ENCODE data around the gene FAM219A. TPM values are rescaled to one million over a fixed set of nuclear protein-coding genes. Genes with fewer than 3 reads are reported as not detected.
"Not testable (repeated sequence)": the region's sequence is repeated elsewhere in the genome, so short reads cannot be mapped to it uniquely, and the experiment has no call there.

Gene FAM219A
- total RNA-seq, 1 donor from 2014 or later, result 19.2 TPM

DNA sequence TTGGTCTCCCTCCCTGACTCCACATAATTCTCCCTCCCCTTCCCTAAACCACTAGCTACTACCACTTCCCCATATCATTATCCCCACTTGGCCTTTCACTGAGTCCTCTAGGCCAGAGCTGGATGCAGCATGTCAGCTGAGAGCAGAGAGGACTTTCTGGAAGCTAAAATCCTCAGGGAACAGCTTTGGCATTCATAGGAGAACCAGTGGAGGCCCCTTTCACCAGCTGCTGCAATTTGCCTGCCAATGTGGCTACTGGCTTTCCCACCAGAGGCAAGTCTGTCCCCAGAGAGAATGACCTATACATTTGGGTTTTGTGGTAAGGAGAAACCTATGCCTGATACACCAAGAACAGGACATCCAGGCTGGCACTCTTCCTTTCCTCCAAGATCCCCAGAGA lies 14.4 kb downstream of the FAM219A start:
- peak; percentile 67 for DNase-seq (ENCODE audit: low read depth)

DNA sequence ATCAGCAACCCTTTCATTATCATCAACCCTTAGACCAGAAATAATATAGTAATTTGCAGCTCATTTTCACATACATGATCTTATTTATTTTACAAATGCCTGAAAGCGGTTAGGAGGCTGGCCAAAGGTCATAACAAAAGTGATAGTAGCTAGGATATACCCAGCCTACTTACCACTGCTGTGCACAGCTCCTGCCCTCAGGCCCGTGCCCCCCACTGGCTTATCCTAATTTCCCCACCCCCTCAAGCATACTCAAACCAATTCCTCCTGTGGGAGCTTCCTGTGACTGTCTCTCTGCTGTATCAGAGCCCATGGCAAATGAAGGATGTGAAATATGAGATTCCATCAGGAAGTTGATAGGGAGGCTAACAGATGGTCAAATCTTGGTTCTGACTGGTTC lies 14.8 kb downstream of the FAM219A start:
- DNase-seq (ENCODE audit: low read depth), result no peak

DNA sequence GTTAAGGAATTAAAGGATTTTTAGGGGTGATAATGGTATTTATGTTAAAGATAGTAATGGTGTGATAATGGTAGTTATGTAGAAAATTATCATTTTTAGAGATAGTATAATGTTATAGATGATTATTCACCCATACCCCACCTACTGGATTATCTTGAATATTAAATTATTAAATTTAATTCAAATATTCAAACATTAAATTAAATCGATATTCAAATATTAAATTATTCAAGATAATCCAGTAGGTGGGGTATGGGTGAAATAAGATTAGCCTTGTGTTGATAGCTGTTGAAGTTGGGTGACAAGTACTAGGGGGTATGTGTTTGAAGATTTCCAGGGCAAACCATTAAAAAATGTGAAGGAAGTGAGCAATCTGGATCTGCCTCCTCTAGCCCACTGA lies 15.6 kb downstream of the FAM219A start:
- DNase-seq (ENCODE audit: low read depth), result no peak

DNA sequence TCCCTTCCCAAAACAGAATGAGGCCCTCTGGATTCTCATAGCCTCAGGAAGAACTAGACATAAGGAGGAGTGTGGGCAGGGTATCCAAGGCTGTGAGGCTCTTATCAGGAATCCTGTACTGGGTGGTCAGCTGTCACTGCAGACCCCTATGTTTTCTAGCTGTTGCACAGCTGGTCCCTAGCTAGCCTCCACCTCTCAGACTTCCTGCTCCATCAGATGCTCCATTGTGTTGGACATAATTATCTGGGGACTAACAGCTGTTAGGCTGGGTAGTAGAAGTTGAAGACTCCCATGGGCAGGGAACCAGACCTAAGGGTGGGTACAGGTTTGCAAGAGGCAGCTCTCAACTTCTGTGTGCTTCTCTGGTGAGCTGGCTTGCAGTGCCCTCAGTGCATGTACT lies 18.4 kb downstream of the FAM219A start:
- DNase-seq (ENCODE audit: low read depth), result no peak

DNA sequence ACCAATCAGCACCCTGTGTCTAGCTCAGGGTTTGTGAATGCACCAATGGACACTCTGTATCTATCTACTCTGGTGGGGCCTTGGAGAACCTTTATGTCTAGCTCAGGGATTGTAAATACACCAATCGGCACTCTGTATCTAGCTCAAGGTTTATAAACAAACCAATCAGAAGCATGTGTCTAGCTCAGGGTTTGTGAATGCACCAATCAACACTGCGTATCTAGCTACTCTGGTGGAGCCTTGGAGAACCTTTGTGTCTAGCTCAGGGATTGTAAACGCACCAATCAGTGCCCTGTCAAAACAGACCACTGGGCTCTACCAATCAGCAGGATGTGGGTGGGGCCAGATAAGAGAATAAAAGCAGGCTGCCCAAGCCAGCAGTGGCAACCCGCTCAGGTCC lies 19.9 kb downstream of the FAM219A start:
- DNase-seq (ENCODE audit: low read depth), result not testable (repeated sequence)

DNA sequence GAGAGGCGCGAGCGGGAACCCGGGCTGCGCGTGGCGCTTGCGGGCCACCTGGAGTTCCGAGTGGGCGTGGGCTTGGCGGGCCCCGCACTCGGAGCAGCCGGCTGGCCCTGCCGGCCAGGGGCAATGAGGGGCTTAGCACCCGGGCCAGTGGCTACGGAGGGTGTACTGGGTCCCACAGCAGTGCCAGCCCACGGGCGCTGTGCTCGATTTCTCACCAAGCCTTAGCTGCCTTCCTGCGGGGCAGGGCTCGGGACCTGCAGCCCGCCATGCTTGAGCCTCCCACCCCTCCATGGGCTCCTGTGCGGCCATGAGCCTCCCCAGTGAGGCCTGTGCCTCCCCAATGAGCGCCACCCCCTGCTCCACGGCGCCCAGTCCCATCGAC lies 20.5 kb downstream of the FAM219A start:
- DNase-seq (ENCODE audit: low read depth), result not testable (repeated sequence)

DNA sequence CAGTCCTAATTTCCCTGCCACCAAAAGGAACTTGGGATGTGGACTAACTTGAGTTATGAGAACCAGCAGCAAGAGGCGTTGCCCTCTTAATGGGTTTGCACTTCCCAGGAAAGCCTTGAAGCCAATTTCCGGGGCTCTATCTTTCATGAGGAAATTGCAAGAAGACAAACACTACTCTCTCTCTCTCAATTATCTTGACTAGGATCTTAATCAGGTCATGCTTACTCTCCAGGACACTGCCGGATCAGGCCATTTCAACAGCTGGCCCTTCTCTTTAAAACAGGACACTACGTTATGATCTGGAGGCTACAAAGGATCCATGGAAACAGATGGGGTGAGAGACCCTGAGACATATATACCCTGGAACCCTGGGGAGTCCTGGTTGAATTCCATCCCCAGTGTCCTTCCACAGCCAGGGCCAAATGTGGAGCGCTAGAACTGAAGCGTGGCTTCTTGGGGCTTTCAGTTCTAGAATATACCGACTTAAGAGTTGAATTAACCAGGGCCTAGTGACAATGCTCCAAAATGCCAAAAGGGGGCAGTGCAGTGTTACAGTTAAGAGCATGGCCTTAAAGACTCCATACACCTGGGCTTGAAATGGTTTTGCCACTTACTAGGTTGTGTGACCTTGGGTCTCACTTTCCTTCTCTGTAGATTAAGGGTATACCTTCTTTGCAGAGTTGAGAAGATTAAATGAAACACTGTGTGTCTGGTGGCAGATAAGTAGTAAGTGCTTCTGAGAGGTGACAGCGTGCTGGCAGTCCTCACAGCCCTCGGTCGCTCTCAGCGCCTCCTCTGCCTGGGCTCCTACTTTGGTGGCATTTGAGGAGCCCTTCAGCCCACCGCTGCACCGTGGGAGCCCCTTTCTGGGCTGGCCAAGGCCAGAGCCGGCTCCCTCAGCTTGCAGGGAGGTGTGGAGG lies 21.1 kb downstream of the FAM219A start:
- peak; percentile 76 for DNase-seq (ENCODE audit: low read depth)

DNA sequence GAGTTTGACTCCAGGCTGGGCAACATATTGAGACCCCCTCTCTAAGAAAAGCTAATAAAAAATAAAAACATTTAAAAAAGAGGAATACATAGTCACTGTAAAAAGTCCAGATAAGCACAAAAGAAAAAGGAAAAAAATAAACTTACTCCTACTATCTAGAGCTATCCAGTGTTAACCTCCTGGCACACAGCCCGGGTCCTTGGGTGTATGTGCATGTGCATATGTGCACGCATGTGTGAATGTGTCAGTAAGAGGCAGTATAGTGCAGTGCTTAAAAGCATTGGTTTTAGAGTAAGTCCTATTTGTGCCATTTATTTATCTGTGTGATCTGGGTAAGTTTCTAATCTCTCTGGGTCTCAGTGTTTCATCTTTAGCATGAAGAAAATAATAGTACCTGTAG lies 26.7 kb downstream of the FAM219A start:
- DNase-seq (ENCODE audit: low read depth), result no peak

DNA sequence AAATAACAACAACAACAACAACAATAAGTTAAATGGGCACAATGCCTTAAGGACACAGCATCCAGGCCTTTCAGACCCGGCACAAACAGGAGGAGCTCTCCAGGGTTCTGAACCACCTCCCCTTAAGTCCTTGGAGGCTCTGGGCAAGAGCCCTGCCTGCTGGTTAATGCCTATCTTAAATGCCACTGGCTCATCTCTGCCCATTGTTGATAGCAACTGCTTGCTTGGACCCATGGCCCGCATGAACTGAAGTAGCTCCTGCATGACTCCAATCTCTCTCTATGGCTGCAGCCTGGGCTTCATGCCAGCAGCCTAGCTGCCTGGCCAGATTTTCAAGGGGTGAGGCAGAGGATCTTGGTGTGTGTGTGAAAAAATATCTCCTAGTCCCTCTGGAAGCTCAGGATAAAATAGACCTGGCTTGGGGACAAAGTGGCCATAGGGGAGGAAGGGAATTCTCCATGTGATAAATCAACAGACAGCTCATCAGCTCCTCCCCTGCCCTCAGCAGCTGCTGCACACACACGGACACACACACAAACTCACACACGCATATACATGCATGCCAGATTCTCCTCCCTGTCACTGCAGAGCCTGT lies 27.4 kb downstream of the FAM219A start:
- peak; percentile 96 for DNase-seq (ENCODE audit: low read depth)

DNA sequence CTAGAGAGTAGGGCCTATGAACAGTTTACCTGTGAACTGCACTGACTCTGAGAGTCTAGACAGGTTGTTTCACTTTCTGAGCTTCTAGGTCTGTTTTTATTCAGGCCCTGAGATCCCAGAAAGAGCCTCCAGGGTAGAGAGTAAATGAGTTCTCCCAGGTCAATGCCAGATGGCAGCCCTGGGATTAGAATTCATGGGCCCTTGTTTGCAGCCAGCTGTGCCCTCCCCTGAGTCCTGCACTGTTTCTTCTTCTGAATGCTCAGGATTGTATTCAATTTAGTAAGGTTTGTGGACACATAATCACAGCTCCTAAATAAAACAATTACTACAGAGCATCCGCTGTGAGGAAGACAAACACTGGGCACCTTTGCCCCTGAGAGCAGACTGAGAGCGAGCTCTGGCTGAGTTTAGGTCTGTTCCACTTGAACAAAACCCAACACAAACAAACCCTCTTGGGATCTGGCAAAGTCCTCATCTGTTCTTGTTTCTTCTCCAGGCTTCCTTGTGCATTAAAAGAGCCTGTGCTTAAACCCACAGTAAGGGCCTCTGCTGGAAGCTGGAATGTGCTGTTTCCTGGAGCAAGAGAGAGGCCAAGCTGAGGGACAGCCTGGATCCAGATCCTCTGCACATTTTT lies 29.9 kb downstream of the FAM219A start:
- DNase-seq (ENCODE audit: low read depth), result no peak

DNA sequence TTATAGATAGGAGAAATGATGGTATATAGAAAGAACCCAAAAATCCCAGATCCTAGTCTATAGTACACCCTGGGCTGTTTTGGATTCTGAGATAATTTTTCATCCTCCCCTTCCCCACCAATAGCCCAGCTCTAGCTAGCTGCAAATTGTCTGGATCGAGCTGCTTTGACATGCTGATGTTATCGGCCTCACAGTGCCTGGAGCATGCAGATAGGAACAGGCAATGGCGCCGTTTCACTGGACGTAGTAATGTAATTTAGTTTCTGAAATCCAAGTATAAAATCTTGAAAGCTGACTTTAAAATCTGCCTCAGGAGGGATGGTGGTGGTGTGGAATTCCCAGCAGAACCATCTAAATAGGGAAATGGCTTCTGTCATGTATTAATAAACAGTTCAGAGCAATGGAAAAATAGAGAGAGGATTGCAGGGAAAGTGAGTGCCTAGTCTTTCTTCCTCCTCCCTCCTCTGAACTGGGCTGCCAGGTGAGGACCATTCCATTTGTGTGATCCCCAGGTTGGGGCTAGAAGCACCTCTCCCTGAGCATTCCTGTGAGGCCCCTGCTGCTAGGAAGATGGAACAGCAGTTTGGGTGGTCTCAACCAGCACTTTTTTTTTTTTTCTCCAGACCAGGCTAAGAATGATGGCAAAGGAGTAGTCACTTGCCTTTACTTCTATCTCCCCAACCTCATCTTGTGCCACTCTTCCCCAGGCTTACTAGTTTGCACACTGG lies 31.9 kb downstream of the FAM219A start:
- DNase-seq (ENCODE audit: low read depth), result no peak

DNA sequence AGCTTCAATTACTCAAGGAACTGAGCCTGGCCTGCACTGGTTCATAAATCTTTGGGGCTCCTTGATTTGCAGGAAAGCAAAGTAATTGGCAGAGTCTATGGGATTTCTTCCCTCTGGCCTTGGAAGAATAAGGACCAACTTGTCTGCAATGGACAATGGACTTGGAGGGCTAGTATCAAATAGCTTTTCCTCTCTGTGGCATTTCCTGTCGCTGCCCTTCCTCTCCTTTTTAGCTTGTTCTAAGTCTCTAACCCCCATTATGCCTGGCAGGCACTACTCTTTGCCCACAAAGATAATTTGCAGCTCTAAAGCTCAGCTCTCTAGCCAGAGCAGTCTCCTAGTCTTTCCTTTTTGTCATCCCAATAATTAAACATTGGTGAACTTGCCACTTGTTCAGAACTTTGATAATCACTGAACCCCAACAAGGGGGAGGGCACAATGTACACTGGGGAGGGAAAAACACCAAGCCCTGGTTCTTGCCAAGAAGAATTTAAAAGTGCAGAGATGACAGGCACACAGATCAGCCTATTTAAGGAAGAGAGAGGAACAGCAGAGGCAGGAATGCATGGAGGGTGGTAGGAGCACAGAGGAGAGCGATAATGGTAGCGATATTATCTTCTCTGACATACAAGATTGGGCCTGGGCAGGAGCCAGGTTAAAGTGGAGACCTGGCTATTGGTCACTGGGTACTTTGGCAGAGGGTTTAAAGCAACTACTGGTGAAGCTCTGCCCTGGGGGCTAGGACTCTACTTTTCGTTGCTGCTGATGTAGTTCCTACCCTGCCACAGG lies 38.5 kb downstream of the FAM219A start:
- no peak for DNase-seq (ENCODE audit: low read depth)

DNA sequence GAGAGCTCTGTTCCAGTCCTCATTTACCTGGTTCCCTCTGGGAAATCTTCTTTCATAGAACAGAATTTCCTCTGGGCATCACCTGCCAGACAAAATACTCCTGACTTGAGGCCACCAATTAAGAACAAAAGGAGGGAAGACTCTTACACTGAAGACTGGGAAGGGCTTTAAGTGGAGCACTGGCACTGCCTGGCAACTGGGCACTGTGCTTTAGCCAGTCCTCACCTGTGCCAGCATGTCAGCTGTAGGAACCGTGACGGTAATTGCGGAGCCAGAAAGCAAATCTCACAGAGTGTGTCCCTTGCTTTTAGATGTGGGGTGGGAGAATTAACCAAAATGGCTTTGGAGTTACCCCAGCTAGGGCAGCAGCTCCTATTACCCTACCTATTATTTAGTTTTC lies 40.6 kb downstream of the FAM219A start:
- DNase-seq (ENCODE audit: low read depth), result no peak

DNA sequence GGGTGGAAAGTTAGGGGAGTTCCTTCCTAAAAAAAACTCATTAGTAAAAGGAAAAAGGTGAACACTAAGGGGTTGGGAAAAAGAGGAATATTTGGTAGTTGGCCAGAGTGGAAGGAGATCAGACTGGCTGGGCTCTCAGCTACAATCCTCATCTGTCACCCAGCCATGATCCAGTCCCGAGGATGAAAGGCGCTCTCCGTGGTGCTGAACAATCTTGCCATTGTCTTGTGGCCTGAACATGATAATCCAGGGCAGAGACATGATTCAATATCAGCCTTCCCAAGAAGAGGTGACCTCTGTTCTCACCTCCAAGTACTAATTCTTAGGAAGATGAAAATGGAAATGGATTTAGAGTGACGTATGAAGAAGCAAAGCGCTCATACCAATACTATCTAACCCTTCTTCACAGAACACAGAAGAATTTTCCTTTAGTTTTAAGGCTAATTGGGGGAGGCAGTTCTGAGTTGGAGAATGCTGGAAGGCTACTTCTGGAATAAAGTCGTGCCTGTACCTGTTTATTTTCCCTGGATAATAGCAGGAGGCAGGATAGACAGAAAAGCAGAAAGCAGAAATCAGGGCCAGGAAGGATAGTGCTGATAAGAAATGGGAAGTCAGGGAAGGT lies 45.0 kb downstream of the FAM219A start:
- DNase-seq (ENCODE audit: low read depth), result peak; percentile 84

DNA sequence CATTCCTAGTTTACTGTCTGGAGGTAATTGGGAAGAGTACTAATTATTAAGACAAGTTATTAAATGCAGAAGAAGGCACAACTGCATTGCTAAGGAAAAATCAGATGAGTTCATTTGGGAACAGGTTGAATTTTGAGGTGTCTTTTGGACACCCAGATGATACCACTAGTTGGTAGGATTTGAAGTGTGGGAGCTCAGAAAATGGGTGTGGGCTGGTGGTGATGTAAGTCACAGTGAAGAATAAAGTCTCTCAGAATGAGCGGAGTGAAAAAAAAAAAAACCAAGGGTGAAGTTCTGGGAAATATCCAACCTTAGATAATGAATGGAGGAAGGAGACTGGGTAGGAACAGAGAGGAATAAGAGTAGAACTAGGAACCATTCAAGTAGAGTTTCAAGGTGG lies 46.0 kb downstream of the FAM219A start:
- DNase-seq (ENCODE audit: low read depth), result no peak

DNA sequence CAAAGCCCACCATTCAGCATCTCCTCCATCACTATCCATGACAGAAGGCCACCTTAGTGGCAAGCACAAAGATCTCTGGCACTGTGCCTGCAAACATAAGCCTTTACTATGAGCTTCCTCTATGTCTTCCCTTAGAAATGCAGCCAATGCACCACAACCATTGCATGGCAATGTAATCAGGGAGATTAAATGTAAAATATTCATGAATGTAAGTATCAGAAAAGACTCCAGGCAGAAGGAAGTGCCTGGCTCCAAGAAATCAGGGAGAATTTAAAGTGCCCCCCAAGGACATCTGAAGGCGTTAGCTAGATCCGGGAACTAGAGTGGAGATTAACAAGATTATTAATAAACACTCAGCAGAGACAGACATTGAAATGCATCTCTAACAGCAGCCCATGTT lies 49.2 kb downstream of the FAM219A start:
- DNase-seq (ENCODE audit: low read depth), result no peak

DNA sequence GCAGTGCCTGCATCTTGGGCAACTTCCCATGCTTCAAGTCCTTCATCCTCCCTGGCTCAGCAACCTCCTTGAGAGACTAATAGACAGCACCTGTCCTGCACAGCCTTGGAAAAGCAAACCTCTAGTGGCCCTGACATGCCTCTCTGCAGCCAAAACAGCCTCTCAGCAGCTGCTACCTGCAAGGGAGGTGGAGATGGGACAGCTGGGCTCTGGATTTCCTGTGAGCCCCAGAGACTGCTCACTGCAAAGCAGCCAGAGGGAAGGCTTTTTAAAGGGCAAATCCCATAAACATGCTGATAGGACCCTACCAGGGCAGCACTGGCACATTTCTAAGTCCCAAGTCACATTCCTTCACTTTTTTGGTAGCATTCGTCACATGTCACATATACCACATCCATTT lies 50.2 kb downstream of the FAM219A start:
- DNase-seq (ENCODE audit: low read depth), result no peak

DNA sequence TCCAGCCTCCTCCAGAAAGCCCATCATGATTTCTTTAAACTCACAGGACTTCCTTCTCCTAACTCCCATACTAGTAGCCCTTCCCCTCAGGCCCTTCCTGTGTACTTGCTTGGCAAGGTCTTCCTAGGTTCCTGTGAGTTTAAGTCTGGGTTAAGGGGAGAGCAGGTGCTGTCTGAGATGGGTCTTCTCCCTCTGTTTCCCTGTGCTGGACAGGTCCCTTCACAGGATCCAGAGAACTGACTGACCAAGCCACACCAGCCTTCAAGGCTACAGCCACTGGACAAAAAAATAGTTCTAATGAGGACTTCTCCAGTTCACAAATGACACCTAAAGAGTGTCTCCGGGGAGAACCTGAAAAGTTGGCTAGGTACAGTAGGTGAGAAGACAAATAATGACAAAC lies 52.2 kb downstream of the FAM219A start:
- no peak for DNase-seq (ENCODE audit: low read depth)

DNA sequence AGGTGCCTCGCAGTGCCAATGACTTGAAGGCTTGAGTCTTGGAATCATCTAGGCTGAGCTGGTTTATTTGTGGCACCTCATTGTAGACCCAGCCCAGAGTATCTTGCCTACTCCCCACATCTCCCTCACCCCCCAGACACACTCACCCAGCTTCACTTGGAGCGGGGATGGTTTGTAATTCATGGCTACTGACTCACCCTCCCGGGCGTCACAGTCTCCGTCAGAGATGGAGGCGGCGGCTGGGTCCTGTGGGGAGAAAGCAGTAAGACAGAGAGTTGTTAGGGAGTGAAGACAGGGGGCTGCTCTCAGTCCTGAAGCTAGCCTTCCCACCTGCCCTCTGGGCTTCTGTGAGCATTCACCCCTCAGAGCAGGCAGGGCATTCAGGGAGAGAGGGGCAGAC lies 52.7 kb downstream of the FAM219A start:
- DNase-seq (ENCODE audit: low read depth), result peak; percentile 18

Data from myocyte (in vitro differentiated cells).